ENCODE results near the gene RGS7.
"Not testable (repeated sequence)": the region's sequence is repeated elsewhere in the genome, so short reads cannot be mapped to it uniquely, and the experiment has no call there.

The RGS7 gene

GRCh38 chr1:240763771-240764170, 593.2 kb downstream of the RGS7 start:
- no peak for ATAC-seq

- not testable (repeated sequence) for ATAC-seq
These were observed 593.9 kb downstream of the RGS7 start for GRCh38 chr1:240763095-240763494.

DNA sequence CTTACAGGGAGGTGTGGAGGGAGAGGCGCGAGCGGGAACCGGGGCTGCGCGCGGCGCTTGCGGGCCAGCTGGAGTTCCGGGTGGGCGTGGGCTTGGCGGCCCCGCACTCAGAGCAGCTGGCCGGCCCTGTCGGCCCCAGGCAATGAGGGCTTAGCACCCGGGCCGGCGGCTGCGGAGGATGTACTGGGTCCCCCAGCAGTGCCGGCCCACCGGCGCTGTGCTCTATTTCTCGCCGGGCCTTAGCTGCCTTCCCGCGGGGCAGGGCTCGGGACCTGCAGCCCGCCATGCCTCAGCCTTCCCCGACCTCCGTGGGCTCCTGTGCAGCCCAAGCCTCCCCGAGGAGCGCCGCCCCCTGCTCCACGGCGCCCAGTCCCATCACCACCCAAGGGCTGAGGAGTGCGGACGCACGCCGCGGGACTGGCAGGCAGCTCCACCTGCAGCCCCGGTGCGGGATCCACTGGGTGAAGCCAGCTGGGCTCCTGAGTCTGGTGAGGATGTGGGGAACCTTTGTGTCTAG, 594.5 kb downstream of the RGS7 start:
- not testable (repeated sequence) for ATAC-seq

DNA sequence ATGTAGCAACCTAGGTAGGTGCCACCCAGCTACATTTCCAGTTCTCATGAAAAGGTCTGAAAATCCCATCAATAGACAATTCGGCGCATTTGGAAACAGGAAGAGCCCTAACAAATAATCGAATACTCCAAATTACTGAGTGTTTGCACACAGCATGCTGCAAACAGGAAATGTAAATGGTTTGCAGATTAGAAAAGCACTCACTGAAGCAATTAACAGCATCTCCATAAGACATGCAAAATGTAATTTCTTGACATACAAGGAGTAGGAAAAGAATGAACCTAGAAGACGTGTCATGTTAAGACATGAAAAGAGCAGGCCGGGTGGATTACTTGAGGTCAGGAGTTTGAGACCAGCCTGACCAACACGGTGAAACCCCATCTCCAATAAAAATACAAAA, 598.2 kb downstream of the RGS7 start:
- not testable (repeated sequence) for ATAC-seq

DNA sequence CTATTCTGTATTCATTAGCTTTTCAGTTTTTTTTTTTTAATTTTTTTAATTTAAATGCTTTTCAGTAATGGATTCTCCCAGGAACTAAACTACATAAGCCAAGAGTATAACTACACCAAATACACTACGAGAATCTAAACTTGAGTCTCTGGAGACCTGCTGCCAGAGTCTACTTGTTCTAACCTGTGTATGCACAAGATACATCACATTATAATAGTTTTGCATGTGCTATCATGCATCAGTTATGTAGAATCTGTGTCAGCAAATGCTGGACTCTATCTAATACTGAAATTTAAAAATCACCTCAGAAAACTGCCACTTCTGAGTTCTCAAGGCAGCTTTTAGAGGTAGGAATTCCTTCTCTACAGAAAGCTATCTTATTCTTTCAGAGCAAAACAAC, 598.7 kb downstream of the RGS7 start:
- no peak for ATAC-seq

DNA sequence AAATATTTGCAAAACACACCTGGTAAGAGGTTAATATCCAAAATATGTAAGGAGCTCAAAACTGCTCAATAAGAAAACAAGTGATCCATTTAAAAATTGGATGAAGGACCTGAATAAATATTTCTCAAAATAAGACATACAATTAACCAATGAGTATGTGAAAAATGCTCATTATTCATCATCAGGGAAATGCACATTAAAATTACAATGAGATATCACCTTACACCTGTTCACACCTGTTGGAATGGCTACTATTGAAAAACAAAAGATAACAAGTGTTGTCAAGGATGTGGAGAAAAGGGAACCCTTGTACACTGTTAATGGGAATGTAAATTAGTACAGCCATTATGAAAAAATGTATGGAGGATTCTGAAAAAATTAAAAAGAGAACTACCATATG, 609.1 kb downstream of the RGS7 start:
- ATAC-seq, result no peak

- no peak for ATAC-seq
These were observed 613.3 kb downstream of the RGS7 start for GRCh38 chr1:240743705-240744104.

DNA sequence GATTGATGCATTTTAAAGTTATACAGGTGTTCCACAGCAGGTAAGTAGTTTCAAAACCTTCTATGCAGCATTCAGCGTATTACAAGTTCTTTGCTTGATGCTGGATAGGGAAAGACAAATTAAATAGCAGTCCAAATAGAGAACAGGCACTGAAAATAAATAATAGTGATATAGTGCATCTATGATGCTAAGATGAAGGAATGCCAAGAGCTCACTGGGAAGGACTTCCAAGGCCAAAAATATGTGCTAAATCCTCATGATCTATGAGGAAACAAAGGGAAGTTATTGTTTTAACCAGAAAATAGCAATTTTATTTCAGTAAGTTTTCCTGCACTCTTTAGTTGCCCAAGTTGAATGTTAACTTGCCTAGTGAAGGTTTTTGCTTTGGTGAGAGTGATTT, 617.3 kb downstream of the RGS7 start:
- ATAC-seq, result no peak

GRCh38 chr1:240739139-240739538, 617.9 kb downstream of the RGS7 start:
- ATAC-seq, result no peak

DNA sequence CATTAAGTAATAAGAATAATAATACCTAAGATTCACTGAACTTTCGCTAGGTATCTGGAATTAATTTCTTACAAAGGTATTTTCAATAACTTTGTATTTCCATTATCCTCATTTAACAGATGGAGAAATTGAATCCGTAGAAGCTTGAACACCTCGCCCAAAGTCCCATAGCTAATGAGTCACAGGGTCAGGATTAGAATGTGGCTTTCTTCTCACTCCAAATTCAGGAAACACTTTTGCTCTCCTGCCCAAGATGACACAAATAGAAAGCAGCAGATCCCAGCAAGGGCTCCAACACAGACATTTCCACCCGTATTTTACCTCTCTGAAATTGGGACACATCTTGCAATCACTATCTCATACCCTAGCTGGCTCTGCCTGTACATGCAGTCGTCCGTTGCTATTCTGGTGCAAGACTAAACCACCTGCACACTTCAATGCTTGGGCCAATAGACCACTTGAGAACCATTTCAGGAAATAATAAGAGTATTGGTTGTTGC, 619.2 kb downstream of the RGS7 start:
- ATAC-seq, result no peak

GRCh38 chr1:240737298-240737697, 619.7 kb downstream of the RGS7 start:
- no peak for ATAC-seq

GRCh38 chr1:240734705-240735104, 622.3 kb downstream of the RGS7 start:
- not testable (repeated sequence) for ATAC-seq

GRCh38 chr1:240734001-240734400, 623.0 kb downstream of the RGS7 start:
- ATAC-seq, result no peak

DNA sequence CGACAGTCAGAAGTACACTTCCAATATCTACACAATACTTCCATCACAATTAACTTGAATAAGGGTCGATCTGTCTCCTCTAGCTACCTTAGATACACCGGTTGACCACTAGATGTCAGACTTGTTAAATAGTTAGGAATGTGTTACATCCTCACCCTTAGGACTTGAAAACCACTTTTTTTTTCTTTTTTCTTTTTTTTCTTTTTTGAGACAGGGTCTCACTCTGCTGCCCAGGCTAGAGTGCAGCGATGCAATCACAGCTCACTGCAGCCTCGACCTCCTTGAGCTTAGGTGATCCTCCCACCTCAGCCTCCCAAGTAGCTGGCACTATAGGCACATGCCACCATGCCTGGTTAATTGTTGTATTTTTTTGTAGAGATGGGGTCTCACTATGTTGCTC, 624.6 kb downstream of the RGS7 start:
- no peak for ATAC-seq

Data from activated CD4-positive, CD25-positive, alpha-beta regulatory T cell treated with anti-CD3 and anti-CD28 coated beads, Interleukin-2, amount 50 U/mL, for 24 hours (primary cell).